ENCODE data around the gene AFF2.

Gene AFF2

GRCh38 chrX:149040873-149041535, 540.6 kb downstream of the AFF2 start:
- DNase-seq (ENCODE audit: low read depth) = no peak
- no peak overlapping the region for H3K4me3 ChIP-seq (ENCODE audit: low read length)
- no peak for TF ChIP-seq CTCF (conservative IDR thresholded peaks at IDR 0.05; ENCODE audit: low read length)

- DNase-seq (ENCODE audit: low read depth) = no peak
- no peak overlapping the region for H3K4me3 ChIP-seq (ENCODE audit: low read length)
- TF ChIP-seq CTCF (conservative IDR thresholded peaks at IDR 0.05; ENCODE audit: low read length) = no peak
These were observed 543.0 kb downstream of the AFF2 start for GRCh38 chrX:149043401-149043800.

GRCh38 chrX:149044471-149044870, 544.1 kb downstream of the AFF2 start:
- TF ChIP-seq CTCF (conservative IDR thresholded peaks at IDR 0.05; ENCODE audit: low read length) = no peak
- DNase-seq (ENCODE audit: low read depth) = no peak
- H3K4me3 ChIP-seq (ENCODE audit: low read length) = no peak overlapping the region

GRCh38 chrX:149045645-149046210, 545.3 kb downstream of the AFF2 start:
- TF ChIP-seq CTCF (conservative IDR thresholded peaks at IDR 0.05; ENCODE audit: low read length) = no peak
- no peak overlapping the region for H3K4me3 ChIP-seq (ENCODE audit: low read length)
- DNase-seq (ENCODE audit: low read depth) = no peak
